ENCODE results near the gene NFKBIB. TPM values are rescaled to one million over a fixed set of nuclear protein-coding genes. Genes with fewer than 3 reads are reported as not detected.

NFKBIB gene
- total and polyA plus RNA-seq, 2 of the 13 experiments (the other 11 are each of a cell fraction or from before 2014, with no cell fraction given) = 8.6 to 14.9 TPM

- TF ChIP-seq ZBTB40 (IDR thresholded peaks at IDR 0.05) (no peak), ZBTB40 (CRISPR knock-in tag; IDR thresholded peaks at IDR 0.05) (no peak), PTBP1 (IDR thresholded peaks at IDR 0.05; ENCODE audit: low read depth, low read length, poor library complexity, severe bottlenecking) (no peak), SIX4 (CRISPR knock-in tag; IDR thresholded peaks at IDR 0.05) (no peak), ZNF513 (CRISPR knock-in tag; conservative IDR thresholded peaks at IDR 0.05) (no peak), HOXD1 (CRISPR knock-in tag; IDR thresholded peaks at IDR 0.05) (no peak), ZNF225 (CRISPR knock-in tag; IDR thresholded peaks at IDR 0.05) (no peak; the same call in 1 of the 2 replicates), ZSCAN30 (CRISPR knock-in tag; IDR thresholded peaks at IDR 0.05) (no peak), ZNF256 (CRISPR knock-in tag; conservative IDR thresholded peaks at IDR 0.05) (no peak), ZNF598 (CRISPR knock-in tag; IDR thresholded peaks at IDR 0.05; ENCODE audit: borderline replicate concordance) (peak; percentile 12; the same call in 1 of the 2 replicates), MXI1 (IDR thresholded peaks at IDR 0.05; ENCODE audit: borderline replicate concordance, low read depth, low read length) (peak; percentile 79; the same call in 1 of the 3 replicates), TSC22D2 (CRISPR knock-in tag; IDR thresholded peaks at IDR 0.05; ENCODE audit: borderline replicate concordance) (0 out of 2 replicates have a peak, but pooled peaks have one; percentile 22), ZNF557 (CRISPR knock-in tag; IDR thresholded peaks at IDR 0.05) (no peak), RARA (CRISPR knock-in tag; IDR thresholded peaks at IDR 0.05) (no peak), TFDP1 (CRISPR knock-in tag; IDR thresholded peaks at IDR 0.05; ENCODE audit: borderline replicate concordance) (peak; percentile 10; the same call in 1 of the 2 replicates), FOXK2 (IDR thresholded peaks at IDR 0.05) (no peak), BRCA1 (CRISPR knock-in tag; IDR thresholded peaks at IDR 0.05) (no peak), SOX6 (IDR thresholded peaks at IDR 0.05) (no peak), SOX6 (CRISPR knock-in tag; IDR thresholded peaks at IDR 0.05) (peak; percentile 30; the same call in 1 of the 2 replicates), TCF7L2 (IDR thresholded peaks at IDR 0.05; ENCODE audit: low read depth, low read length) (no peak), HIVEP1 (CRISPR knock-in tag; IDR thresholded peaks at IDR 0.05) (no peak)
Observed at GRCh38 chr19:38850436-38850975, 49.3 kb upstream of the NFKBIB start (continued).
